ENCODE data around the gene TADA2B. TPM values are rescaled to one million over a fixed set of nuclear protein-coding genes. Genes with fewer than 3 reads are reported as not detected.

TADA2B gene
- total RNA-seq, 2 donors from 2014 or later, result 21.5 to 24.2 TPM

GRCh38 chr4:7005571-7005970 is 37.6 kb upstream of the TADA2B start:
- H3K4me3 ChIP-seq, result no peak overlapping the region
- ATAC-seq (ENCODE audit: insufficient number of reproducible peaks, low FRiP score, low read depth) (no peak), DNase-seq (ENCODE audit: low spot score) (no peak)
- no peaks in the 10 kb centered on the region for H3K4me1 ChIP-seq (ENCODE audit: control insufficient read depth in 1 of 2, low read depth in 2 of 2)
- H3K27me3 ChIP-seq (replicated peaks; ENCODE audit: insufficient read depth), result no peaks in the 10 kb centered on the region
- no peak overlapping the region for H3K27ac ChIP-seq
- H3K36me3 ChIP-seq, result peaks cover 53% of the 10 kb centered on the region
- H3K9me3 ChIP-seq, result no peaks in the 10 kb centered on the region
- TF ChIP-seq, protein P1, sequence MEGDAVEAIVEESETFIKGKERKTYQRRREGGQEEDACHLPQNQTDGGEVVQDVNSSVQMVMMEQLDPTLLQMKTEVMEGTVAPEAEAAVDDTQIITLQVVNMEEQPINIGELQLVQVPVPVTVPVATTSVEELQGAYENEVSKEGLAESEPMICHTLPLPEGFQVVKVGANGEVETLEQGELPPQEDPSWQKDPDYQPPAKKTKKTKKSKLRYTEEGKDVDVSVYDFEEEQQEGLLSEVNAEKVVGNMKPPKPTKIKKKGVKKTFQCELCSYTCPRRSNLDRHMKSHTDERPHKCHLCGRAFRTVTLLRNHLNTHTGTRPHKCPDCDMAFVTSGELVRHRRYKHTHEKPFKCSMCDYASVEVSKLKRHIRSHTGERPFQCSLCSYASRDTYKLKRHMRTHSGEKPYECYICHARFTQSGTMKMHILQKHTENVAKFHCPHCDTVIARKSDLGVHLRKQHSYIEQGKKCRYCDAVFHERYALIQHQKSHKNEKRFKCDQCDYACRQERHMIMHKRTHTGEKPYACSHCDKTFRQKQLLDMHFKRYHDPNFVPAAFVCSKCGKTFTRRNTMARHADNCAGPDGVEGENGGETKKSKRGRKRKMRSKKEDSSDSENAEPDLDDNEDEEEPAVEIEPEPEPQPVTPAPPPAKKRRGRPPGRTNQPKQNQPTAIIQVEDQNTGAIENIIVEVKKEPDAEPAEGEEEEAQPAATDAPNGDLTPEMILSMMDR (IDR thresholded peaks at IDR 0.05), result no peak

DNA sequence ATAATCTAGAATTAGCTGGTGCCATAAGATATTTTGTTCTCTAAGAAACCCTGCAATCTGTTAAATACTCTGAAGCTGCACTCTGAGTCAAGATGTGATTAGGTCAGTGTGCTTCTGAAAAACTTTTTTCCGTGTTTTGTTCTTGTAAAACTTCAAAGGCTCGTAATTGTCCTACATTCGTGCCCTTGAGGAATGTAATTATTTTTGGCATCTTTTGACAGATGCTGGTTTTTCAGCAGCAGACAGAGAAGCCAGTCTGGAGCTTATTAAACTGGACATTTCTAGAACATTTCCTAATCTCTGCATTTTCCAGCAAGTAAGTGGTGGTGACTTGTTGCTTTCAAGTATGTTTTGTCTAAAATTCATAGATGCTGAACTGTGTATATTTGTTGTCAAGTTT is 36.8 kb upstream of the TADA2B start:
- no peaks in the 10 kb centered on the region for H3K9me3 ChIP-seq
- no peak for DNase-seq (ENCODE audit: low spot score)
- no peak overlapping the region for H3K27ac ChIP-seq
- H3K4me3 ChIP-seq, result no peak overlapping the region
- H3K4me1 ChIP-seq (ENCODE audit: control insufficient read depth in 1 of 2, low read depth in 2 of 2), result no peaks in the 10 kb centered on the region
- no peak for ATAC-seq (ENCODE audit: insufficient number of reproducible peaks, low FRiP score, low read depth)
- peaks cover 48% of the 10 kb centered on the region for H3K36me3 ChIP-seq
- TF ChIP-seq, protein P1 (IDR thresholded peaks at IDR 0.05), result no peak
- H3K27me3 ChIP-seq (replicated peaks; ENCODE audit: insufficient read depth), result no peaks in the 10 kb centered on the region

DNA sequence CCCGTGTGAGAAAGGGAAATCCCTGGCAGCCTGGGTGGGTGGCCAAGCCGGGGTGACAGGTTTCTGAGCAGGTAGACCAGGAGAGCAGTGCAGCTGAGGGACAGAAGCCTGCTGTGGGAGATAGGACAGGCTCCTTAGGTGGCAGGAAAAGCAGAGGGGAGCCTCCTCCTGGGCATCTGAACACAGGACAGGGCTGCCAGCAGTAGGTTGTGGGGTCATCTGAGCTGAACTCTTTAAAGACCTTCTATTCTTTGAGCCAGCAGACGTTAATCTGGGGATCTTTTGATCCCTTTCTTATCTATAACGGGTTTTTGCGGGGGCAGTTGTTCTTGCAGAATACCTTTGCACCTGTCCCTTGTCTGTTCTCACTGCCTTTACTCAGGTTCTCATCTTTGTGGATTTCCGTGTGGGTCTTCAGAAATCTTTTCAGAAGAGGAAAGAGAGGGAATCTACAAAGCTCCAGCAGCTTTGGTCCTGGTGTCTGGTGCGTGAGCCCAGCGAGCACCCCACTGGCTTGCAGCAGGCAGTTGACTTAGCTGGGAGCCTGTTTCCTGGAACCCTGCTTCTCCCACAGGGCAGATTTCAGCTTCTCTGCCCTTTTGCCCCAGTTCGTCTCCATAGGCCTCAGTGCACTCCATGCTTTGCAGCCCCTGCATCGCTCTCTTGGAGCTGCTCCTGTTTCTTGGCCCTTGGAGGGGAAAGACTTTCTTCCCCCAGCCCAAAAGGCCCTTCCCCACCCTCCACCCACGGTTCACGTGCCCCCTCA is 35.8 kb upstream of the TADA2B start:
- ATAC-seq (ENCODE audit: insufficient number of reproducible peaks, low FRiP score, low read depth) (no peak), DNase-seq (ENCODE audit: low spot score) (no peak)
- Histone ChIP-seq H3K27me3 (replicated peaks; ENCODE audit: insufficient read depth) (no peaks in the 10 kb centered on the region), H3K36me3 (peaks cover 45% of the 10 kb centered on the region), H3K4me3 (no peak overlapping the region), H3K9me3 (no peaks in the 10 kb centered on the region), H3K27ac (no peak overlapping the region), H3K4me1 (ENCODE audit: control insufficient read depth in 1 of 2, low read depth in 2 of 2) (no peaks in the 10 kb centered on the region)
- TF ChIP-seq, protein P1 (IDR thresholded peaks at IDR 0.05), result no peak

GRCh38 chr4:7007944-7008343 is 35.2 kb upstream of the TADA2B start:
- DNase-seq (ENCODE audit: low spot score) (no peak), ATAC-seq (ENCODE audit: insufficient number of reproducible peaks, low FRiP score, low read depth) (no peak)
- TF ChIP-seq, protein P1 (IDR thresholded peaks at IDR 0.05), result no peak
- Histone ChIP-seq H3K36me3 (peaks cover 38% of the 10 kb centered on the region), H3K4me3 (no peak overlapping the region), H3K27me3 (replicated peaks; ENCODE audit: insufficient read depth) (no peaks in the 10 kb centered on the region), H3K27ac (no peak overlapping the region), H3K4me1 (ENCODE audit: control insufficient read depth in 1 of 2, low read depth in 2 of 2) (no peaks in the 10 kb centered on the region), H3K9me3 (no peaks in the 10 kb centered on the region)

GRCh38 chr4:7009564-7009963 is 33.6 kb upstream of the TADA2B start:
- no peak overlapping the region for H3K27ac ChIP-seq
- TF ChIP-seq, protein P1 (IDR thresholded peaks at IDR 0.05), result no peak
- peaks cover 44% of the 10 kb centered on the region for H3K36me3 ChIP-seq
- ATAC-seq (ENCODE audit: insufficient number of reproducible peaks, low FRiP score, low read depth) (no peak), DNase-seq (ENCODE audit: low spot score) (no peak)
- no peaks in the 10 kb centered on the region for H3K9me3 ChIP-seq
- H3K4me3 ChIP-seq, result no peak overlapping the region
- no peaks in the 10 kb centered on the region for H3K27me3 ChIP-seq (replicated peaks; ENCODE audit: insufficient read depth)
- H3K4me1 ChIP-seq (ENCODE audit: control insufficient read depth in 1 of 2, low read depth in 2 of 2), result no peaks in the 10 kb centered on the region

Measured in thoracic aorta (tissue), 2 donors.